HG03460 (cell line): ENCODE results near the gene PMEL.
"Not testable (repeated sequence)": the region's sequence is repeated elsewhere in the genome, so short reads cannot be mapped to it uniquely, and the experiment has no call there.

Experiments
- ATAC-seq: cut with Tn5 transposase; IDR thresholded peaks from one replicate; pipeline ENCODE4 v1.9.1; 2021; ENCODE audit not compliant: unreplicated experiment

Gene PMEL

DNA sequence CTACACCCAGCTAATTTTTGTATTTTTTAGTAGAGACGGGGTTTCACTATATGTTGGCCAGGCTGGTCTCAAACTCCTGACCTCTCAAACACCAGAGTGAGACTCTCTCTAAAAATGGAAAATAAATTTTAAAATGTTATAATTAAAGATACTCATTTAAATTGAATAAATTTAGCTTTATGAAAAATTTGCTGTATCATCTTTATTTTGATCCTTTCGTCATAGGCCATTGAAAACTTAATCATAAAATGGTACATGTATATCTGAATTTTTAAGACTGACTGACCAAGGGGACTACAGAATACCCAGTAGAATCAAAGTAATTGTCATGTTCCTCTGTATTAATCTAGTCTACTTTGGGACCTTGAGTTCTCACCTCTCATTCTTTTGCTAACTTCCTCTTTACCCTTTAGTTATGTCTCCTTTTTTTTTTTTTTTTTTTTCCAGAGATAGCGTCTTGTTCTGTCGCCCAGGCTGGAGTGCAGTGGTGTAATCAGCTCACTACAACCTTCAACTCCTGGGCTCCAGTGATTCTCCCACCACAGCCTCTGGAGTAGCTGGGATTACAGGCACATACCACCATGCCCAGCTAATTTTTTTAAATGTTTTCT is 17.5 kb upstream of the PMEL start:
- ATAC-seq, result no peak

DNA sequence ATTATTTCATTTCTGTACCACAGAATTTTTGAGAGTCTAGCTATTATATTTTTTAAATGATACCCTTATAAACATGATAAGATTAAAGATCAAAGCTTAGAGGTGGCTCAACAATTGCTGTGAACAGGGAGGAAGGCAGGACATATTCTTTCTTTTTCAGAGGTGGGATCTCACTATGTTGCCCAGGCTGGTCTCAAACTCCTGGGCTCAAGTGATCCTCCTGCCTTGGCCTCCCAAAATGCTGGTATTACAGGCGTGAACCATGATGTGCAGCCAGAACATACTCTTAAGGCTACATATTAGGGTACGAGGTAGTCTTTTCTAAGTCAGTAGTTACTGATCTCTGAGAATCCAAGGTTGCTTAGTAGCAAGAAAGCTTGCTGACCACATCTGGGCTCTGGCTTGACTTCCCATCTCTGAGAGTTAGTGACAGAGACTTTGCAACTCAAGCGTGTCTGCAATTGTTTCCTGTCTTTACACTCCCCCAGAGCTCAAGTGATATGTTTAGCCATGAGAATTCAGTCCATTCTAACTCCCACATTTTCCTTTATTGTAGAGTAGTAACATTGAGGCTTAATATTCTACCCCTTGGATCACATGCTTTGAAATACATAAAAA is 16.6 kb upstream of the PMEL start:
- ATAC-seq, result peak; percentile 95

GRCh38 chr12:55981882-55982281 is 16.0 kb upstream of the PMEL start:
- ATAC-seq, result not testable (repeated sequence)

DNA sequence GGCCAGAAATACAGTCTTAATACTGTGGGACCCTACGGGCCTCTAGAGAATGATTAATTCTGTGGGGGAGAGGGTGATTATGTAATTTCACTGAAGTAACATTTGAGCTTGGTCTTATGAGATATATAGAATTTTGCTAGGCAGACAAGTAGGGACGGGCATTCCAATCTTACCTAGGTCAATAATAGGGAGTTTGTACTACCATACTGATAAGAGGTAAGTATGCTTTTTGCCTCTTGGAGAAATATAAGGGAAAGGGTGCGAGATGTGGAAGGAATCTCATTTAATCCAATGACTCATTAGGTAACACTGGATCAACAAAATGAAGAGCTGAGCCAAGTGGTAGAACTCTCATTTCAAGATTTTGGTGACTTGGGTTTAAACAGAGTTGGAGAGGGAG is 13.2 kb upstream of the PMEL start:
- ATAC-seq, result no peak

DNA sequence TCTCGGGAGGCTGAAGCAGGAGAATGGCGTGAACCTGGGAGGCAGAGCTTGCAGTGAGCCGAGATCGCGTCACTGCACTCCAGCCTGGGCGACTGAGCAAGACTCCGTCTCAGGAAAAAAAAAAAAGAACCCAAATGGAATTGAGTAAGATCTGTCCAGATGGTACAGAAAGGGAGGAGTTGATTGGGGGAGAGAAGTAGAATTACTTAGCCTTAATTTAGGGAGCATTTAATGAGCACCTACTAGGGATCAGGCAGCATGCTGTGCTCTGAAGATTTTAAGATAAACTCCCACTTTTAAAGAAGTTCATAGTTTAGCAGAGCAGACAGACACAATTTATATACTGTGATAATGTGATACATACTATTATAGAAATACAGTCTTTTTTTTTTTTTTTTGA is 12.6 kb upstream of the PMEL start:
- ATAC-seq, result no peak

DNA sequence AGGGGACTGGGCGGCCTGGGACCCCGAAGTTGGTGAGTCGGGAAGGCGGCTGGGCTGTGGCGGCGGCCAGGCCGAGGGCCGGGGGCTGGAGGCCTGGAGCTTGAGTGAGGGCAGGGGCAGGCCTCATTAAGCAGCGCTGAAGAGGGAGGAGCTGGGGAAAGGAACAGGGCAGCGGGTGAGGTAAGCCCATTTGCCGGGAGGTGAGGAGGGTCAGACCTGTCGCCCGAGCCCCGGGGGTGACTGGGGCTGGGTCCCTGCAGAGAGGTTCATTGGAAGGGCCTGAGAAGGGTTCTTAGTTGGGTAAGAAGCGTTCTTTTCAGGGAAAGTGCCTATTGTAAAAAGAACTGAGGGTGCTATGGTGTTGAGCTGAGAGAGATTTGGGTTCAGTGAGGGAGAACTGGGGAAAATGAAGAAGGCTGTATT is 8.5 kb upstream of the PMEL start:
- ATAC-seq, result peak; percentile 19

DNA sequence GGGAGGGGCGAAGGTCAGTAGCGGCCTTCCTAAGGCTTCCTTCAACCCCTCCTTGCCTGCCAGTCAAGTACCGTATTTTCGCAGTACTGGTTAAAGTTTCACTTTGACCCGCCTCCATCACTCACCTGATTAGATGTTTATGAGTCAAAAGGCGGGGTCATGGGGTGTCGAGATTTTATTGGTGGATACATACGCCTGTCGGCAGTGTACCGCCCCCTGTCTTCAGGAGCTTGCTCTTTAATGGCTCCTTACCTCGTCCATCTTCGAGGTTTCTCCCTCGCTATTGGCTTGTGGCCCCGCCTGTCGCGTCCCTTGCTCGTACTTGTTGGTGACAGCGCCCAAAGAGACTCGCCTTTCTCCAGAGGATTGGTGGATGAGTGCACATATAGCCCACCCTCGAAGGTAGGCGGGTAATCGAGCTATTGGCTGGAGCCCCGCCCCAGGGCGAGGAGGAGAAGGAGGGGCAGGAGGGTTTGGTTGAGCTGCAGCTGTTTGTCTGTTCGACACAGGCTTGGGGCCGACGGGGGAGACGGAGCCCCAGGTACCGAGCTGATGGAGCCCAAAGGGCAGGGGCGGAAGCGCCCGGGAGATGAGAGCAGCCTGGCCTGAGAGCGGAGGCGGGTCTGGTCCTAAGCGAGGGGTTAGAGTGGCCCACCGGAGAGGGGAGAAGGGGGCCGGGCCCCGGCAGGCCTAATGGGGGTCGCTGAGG is 7.9 kb upstream of the PMEL start, which contains the start of gene RAB5B:
RAB5B (plus strand) TSS at position 480 of the 709 bp plus-strand sequence. CDS start 12,883 bp downstream, outside the sequence.
- ATAC-seq, result peak; percentile 92

- no peak for ATAC-seq
Observed at GRCh38 chr12:55972911-55973598, 7.2 kb upstream of the PMEL start.

- no peak for ATAC-seq
Observed at GRCh38 chr12:55972456-55972855, 6.6 kb upstream of the PMEL start.

- ATAC-seq, result no peak
Observed at GRCh38 chr12:55972042-55972441, 6.2 kb upstream of the PMEL start.

- no peak for ATAC-seq
Observed at GRCh38 chr12:55970775-55971174, 4.9 kb upstream of the PMEL start.

DNA sequence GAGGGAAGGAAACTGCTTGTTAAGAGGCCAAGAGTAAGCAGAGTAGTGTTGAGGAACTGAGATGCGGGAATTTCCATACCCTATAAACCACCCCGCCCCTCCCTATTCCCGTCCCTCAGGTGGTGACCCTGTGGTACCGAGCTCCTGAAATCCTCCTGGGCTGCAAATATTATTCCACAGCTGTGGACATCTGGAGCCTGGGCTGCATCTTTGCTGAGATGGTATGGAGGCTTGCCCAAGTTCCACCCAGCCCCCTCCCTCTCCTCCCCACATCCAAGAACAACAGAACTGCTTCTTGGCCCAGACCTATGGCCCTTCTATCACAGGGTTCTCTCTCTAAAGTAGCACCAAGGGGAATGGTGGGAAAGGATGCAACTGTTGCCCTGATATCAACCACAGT is 3.5 kb upstream of the PMEL start:
- ATAC-seq, result no peak

- ATAC-seq, result peak; percentile 95
Observed at GRCh38 chr12:55966408-55967281, 803 bp upstream of the PMEL start, which contains the start of gene CDK2. CDK2 (plus strand) TSS chr12:55966830; CDS start chr12:55967009, 179 bp downstream.

DNA sequence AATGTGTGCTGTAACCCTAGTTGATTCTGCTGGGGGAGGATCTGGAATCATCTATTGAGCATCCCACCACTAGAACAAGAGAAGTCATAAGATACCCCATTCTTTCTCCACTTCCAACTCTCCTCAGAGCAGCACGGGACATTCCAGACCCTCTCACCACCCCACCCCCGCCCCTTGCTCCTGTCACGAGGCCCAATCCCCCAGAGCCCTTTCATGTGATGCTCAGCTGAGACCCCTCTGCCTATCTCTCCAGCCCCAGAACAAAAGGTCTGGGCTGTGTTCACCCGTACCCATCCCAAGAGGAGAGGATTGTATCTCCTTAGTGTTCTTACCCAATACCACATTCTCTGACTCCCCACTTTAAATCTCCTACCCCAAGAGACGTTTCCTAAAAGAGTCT is 602 bp downstream of the PMEL start:
- ATAC-seq, result no peak

DNA sequence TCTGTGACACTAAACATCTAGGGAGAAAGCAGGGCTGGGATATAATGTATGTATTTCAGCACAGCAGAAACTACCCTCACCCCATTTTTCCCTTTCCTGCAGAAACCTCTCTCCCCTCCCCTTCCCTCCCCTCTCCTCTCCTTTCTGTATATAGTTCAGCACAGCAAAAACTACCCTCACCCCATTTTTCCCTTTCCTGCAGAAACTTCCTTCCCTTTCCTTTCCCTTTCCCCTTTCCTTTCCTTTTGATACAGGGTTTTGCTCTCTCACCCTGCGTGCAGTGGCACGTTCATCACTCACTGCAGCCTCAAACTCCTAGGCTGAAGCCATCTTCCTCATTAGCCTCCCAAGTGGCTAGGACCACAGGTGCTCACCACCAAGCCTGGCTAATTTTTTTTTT is 2.1 kb downstream of the PMEL start:
- no peak for ATAC-seq

DNA sequence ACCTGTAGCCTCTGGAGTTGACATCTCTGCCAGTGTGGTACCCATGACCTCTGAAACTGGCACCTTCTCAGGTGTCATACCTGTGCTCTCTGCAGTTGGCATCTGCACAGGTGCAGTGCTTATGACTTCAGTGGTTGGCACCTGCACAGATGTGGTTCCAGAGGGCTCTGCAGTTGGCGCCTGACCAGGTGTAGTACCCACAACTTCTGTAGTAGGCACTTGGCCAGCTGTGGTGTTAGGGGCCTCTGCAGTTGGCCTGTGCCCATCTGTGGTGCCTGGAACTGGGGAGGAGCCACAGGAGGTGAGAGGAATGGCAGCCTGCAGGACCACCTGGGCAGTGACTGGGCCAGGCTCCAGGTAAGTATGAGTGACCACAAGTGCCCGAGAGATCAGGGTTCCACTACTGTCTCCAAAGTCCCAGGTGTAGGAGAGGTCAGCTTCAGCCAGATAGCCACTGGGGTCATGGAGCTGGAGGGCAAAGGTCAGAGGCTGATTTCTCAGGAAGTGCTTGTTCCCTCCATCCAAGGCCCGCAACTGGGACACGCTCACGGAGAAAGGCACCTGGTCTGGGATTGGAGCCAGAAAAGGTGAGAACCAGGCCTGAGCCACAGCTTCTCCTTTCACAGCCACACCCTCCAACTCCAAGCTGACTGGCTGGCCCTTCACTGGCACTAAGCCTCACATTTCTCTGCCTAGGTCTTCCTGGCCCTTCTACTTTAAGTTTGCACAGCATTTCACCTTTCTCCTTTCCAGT is 8.6 kb downstream of the PMEL start:
- no peak for ATAC-seq

- no peak for ATAC-seq
Observed at GRCh38 chr12:55955800-55956508, 9.9 kb downstream of the PMEL start.

DNA sequence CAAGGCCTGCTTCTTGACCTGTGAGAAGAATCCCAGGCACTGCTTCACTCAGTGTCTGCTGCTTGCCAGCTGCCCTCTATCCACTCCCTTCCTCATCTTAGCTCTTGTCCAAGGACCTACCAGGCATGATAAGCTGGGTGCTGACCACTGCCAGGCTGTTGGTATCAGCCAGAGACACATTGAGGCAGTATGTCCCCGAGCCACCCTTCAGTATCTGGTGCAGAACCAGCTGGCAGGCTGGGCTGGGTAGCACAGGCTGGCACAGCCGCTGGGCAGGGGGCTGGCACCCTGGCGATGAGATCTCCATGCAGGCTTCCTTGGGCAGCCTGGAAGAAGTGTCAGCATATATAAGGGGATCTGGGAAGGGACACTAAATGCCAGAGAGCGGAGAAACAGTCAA is 10.5 kb downstream of the PMEL start:
- ATAC-seq, result no peak

- ATAC-seq, result no peak
Observed at GRCh38 chr12:55946553-55946952, 19.3 kb downstream of the PMEL start.
